DMS53 treated with DMSO at 0.1 percent for 48 hours (cell line): ENCODE results near the gene RUNX3.

Experiments
- DNase-seq: peaks from one replicate; lab custom pipeline; 2025; ENCODE audit not compliant: unreplicated experiment; lab: John Stamatoyannopoulos, UW

The RUNX3 gene

DNA sequence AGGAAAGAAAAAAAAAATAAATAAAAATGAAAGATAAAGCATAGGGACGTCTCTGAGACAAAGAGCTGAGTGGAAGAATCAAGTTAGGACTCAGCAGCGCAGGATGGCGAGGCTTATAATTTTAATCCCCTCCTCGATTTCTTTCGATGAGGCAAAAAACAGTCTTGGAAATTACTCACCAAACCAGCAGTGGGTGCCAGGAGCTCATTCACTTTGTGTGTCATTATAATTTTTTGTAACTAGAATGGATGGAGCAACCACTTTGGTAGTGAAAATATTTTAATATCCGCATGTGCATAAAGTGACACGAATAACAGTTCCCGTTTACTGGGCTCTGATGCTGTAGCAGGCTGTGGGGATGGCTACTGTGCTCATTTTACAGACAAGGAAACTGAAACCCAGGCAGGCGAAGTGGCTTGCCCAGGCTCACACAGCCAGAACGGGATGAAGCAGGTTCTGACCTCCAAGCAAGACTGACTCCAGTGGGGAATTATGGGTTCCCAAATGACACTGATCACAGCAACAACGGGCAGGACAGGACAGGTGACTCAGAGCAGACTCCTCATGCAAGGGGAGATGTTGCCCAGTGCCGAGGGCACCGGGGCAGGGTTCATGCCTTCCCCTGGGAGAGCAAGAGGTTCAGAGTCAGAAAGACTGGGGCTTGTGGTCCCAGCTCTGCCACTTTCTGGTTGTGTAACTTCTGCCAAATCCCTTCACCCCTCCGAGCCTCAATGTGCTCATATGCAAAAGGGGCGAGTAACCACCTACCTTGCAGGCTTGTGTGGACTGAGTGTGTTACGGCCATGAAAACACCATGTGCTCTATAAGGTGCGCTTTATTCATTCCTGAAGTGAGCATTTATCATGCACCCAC lies 63.6 kb downstream of the RUNX3 start:
- no peak for DNase-seq

- no peak for DNase-seq
Measured at GRCh38 chr1:24865587-24865986, 64.5 kb downstream of the RUNX3 start.

GRCh38 chr1:24865168-24865567 lies 64.9 kb downstream of the RUNX3 start:
- DNase-seq: no peak

GRCh38 chr1:24864370-24864777 lies 65.7 kb downstream of the RUNX3 start:
- no peak for DNase-seq

DNA sequence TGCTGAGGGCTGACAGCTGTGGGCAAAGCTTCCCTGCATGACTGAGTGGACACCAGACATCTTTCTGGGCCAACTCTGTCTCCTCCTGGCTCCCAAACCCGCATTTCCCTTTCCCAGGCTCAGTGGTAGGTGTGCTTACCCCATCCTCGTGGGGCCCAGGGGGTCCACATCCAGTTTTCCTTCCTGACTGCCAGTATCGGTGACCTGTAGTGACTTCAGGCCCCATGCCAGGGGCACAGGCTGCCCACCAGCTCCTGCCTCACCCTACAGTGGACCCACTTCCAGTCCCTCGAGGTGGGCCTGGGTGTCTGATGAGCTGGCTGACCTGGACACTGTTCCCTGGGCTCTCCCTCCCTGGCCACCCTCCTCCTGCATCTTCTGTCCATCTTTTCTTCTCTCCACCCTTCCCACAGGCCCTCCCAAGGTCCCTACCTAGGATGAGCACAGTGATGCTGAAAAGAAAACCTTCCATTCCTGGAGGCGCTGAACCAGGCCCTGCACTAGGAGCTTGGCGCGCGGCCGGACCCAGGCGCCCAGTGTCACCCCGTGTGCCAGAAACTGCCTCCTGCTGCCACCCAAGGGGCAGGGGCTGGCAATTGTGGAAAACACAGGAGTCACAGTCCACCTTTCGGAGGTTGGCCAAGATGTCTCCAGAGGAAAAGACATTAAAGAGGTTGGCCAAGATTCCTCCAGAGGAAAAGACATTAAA lies 67.1 kb downstream of the RUNX3 start:
- no peak for DNase-seq

DNA sequence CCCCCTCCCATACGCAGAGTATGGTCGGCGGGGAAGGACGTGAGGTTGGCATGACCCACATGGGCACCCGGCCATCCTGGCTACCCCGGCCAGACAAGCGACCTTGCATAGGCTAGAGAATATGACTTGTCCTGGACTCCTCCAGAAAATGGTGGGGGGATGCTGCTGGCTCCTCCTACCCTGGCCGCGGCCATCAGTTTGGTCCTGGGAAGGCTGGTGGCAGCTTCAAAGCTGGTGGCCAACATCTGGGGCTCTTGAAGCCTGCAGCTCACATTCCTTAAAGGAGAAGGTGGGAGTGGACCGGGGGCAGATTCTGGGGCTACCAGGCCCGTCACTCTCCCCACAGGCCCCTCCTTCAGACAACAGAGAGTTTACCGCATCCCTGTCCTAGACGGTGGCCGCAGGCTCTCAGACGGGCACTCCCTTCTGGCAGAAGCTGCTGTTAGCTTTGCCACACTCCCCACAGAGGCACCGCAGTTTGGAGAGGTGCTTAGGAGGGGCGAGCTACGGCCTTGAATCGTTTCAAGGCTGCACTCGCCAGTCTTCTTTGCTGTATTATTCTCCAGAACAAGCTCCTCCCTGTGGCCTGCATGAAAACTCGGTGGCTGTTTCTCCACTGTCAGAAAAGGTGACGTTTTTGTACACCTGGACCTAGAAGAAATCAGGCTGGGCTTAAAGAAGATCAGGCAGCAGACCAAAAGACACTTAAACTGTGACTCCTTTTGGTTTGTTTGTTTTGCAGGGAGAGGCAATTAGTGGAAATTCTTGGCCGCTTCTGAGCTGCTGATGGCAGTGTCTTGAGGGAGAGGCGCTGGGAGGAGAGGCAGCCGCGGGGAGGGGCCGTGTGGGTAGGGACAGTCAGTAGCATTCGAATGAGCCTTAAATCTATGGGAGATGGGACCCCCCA lies 68.0 kb downstream of the RUNX3 start:
- DNase-seq: no peak

DNA sequence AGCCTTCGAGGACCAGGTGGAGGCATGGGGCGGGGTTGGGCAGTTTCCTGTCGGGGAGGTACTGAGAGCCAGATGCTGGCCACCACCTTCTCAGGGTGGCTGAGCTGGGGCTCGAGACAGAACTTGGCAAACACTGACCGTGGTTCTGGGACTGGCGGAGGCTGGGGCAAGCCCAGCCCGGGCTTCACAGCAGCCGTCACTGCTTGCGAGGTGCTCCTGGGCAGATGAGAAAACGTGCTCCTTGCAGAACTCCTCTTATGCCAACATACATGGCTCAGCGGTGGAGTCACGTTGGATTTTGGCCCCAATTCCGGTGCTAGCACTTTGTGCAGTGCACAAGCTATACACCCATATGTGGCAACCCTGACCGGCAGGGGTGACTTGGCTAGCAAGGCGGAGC lies 69.2 kb downstream of the RUNX3 start:
- DNase-seq: no peak

DNA sequence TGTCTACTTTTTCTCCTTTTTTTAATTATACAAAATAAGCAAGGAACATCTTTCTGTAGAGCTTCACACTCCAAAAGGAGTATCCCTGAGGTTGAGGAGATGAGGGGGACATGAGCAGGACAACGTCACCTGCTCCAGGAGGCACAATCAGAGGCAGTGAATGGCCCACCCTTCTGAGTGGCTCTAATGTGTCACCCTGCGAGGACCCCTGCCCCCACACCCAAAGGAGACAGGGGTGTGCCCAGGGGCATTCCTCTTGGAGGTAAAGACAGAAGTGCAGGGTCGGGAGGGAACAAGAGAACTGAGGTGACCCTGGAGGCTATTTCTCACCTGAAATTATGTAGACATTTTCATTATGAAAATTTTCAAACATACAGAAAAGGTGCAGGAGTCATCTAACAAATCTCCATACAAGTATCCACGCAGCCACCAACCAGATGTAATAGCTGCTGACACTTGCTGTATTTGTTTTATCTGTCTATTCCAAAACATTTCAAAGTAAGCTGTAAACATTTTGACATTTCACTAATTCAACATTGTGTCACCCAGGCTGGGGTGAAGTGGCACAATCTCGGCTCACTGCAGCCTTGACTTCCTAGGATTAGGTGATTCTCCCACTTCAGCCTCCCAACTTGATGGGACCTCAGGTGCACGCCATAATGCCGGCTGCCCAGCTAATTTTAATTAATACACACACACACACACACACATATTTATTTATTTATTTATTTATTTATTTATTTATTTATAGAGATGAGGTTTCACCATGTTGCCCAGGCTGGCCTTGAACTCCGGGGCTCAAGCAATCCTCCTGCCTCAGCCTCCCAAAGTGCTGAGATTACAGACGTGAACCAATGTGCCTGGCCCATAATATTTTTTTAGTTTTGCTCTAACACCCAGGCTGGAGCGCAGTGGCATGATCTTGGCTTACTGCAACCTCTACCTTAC lies 70.7 kb downstream of the RUNX3 start:
- DNase-seq: no peak

- no peak for DNase-seq
Measured at GRCh38 chr1:24858277-24858676, 71.8 kb downstream of the RUNX3 start.

DNA sequence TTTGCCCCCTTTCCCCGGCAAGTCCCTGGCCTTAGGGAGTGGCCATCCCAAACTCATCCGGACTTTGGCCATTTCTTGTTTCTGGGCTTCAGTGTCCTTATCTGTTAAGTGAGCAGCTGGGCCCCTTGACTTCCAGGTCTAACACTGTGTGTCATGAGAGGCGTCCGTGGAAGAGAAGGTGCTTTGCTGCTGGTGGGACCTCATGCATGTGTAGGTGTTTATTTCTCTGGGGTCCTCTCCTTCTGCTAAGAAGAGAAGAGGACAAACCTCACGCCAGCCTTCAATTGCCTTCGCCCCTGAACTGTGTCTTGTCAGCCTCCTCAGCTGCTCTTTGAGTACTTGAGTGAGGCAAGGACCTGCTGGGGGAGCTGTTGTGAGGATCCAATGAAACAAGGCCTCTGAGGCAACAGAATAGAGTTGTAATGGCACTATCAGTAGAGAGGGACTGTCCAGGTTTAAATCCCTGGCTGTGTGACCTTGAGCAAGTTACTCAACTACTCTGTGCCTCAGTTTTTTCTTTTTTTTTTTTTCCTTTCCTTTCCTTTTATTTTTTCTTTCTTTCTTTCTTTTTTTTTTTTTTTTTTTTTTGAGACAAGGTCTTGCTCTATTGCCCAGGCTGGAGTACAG lies 72.5 kb downstream of the RUNX3 start:
- DNase-seq: no peak

DNA sequence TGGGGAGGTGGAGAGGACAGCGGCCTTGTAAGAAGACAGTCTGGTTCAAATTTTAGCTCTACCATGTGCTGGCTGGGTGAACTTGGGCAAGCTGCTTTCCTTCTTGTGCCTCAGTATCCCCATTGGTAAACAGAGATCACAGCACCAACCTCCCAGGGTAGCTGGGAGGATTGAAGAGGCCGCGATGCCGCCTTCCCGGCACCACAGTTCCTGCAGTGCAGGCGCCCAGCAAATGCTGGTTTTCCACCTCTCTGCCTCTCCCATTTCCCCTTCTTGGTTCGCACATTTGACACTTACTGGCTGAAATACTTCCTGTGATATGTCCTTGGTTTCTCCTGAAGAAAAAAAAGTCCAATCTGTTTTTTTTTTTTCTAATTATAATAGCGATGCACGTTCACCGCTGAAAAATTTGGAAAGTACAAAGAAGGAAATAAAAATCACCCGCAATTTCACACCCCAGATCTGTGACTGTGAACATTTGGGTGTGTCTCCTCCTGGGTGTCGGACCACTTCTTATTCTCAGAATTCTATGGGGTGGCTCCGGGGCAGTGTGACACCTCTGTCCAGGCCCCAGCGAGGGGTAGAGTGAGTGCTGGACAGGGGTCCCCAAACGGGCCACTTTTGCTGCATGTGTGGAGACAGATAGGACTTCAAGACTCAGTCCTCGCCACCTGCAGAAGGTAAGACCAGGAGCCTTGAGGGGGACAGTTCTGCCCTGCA lies 73.1 kb downstream of the RUNX3 start:
- DNase-seq: no peak

GRCh38 chr1:24855474-24855873 lies 74.6 kb downstream of the RUNX3 start:
- no peak for DNase-seq

DNA sequence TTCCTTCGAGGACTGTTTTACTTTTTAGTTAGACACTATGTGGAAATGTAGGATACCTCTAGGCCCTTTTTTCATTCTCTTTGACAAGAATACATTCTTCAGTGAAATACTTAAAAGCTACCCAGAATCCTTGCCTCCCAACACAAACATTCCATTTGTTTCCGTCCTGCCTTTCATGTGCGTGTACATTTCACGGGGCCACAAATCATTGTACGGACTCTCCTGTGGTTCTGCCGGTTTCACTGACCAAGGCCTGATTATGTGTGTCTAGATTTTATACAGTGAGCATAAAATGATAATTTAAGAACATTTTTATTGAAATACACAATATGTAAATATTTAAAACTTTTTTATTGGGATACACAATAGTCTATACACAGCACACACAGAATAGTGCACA lies 76.4 kb downstream of the RUNX3 start:
- DNase-seq: no peak

- DNase-seq: no peak
Measured at GRCh38 chr1:24850328-24850920, 79.7 kb downstream of the RUNX3 start.

DNA sequence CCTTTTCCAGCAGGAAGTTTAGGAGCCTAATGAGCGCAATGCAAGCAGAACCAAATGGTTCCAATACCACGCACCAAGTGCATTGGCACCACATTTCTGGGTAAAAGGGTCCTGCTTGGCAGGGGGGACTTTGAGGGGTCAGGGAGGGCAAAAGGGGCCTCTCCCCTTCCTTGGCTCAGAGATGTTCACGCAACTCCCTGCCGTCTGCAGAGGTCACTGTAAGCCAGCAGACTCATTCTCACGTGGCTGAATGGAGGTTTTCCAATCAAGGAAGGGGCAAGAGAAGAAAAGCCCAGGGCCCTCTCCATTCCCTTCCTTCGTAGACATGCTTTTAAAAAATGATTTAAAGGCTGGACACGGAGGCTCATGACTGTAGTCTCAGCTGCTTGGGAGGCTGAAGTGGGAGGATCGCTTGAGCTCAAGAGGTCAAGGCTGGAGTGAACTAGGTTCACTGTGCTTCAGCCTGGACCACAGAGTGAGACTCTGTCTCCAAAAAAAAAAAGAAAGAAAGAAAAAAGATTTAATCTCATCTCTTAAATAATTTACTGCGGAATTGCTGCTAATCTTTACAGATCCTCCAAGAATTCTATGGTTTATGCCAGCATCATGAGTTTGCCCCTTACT lies 80.3 kb downstream of the RUNX3 start:
- DNase-seq: no peak
